HG02840 (cell line): ENCODE data around the gene ODF2L.
"Not testable (repeated sequence)": the region's sequence is repeated elsewhere in the genome, so short reads cannot be mapped to it uniquely, and the experiment has no call there.

Source experiments
- ATAC-seq: cut with Tn5 transposase; IDR thresholded peaks from one replicate; pipeline ENCODE4 v1.9.1; 2021; ENCODE audit warnings: mild to moderate bottlenecking, moderate library complexity, moderate number of reproducible peaks; ENCODE audit not compliant: unreplicated experiment, low FRiP score

The ODF2L gene

GRCh38 chr1:86388777-86389176 is 7.3 kb downstream of the ODF2L start:
- no peak for ATAC-seq

- no peak for ATAC-seq
Observed at GRCh38 chr1:86387916-86388627, 8.1 kb downstream of the ODF2L start.

GRCh38 chr1:86382878-86383277 is 13.2 kb downstream of the ODF2L start:
- no peak for ATAC-seq

- no peak for ATAC-seq
Observed at GRCh38 chr1:86381223-86381622, 14.9 kb downstream of the ODF2L start.

GRCh38 chr1:86380257-86380861 is 15.8 kb downstream of the ODF2L start:
- no peak for ATAC-seq

- ATAC-seq, result no peak
Observed at GRCh38 chr1:86378813-86379212, 17.3 kb downstream of the ODF2L start.

GRCh38 chr1:86377341-86377740 is 18.8 kb downstream of the ODF2L start:
- ATAC-seq, result no peak

GRCh38 chr1:86375688-86376087 is 20.4 kb downstream of the ODF2L start:
- ATAC-seq, result no peak

GRCh38 chr1:86370601-86371022 is 25.5 kb downstream of the ODF2L start:
- ATAC-seq, result no peak

- no peak for ATAC-seq
Observed at GRCh38 chr1:86365896-86366295, 30.2 kb downstream of the ODF2L start.

- no peak for ATAC-seq
Observed at GRCh38 chr1:86362807-86363206, 33.3 kb downstream of the ODF2L start.

- no peak for ATAC-seq
Observed at GRCh38 chr1:86357796-86358195, 38.3 kb downstream of the ODF2L start.

- no peak for ATAC-seq
Observed at GRCh38 chr1:86356247-86356646, 39.9 kb downstream of the ODF2L start.

GRCh38 chr1:86352086-86352485 is 44.0 kb downstream of the ODF2L start:
- ATAC-seq, result no peak

- ATAC-seq, result not testable (repeated sequence)
Observed at GRCh38 chr1:86350230-86350629, 45.9 kb downstream of the ODF2L start.

- no peak for ATAC-seq
Observed at GRCh38 chr1:86346388-86346787, 49.7 kb downstream of the ODF2L start.

- ATAC-seq, result no peak
Observed at GRCh38 chr1:86345042-86345441, 51.1 kb downstream of the ODF2L start.

GRCh38 chr1:86339906-86340305 is 56.2 kb downstream of the ODF2L start:
- ATAC-seq, result no peak

GRCh38 chr1:86339014-86339812 is 56.9 kb downstream of the ODF2L start:
- no peak for ATAC-seq

GRCh38 chr1:86335916-86336315 is 60.2 kb downstream of the ODF2L start:
- ATAC-seq, result no peak

GRCh38 chr1:86325264-86325663 is 70.9 kb downstream of the ODF2L start:
- no peak for ATAC-seq
